Panc1 (cell line): ENCODE results near the gene AP3B1.

Source experiments
- CTCF ChIP-seq: fragments of 450-650 bp; IDR thresholded peaks from 2 replicates; pipeline ENCODE4 v1.5.1; 2017; ENCODE audit warnings: mild to moderate bottlenecking
- POLR2AphosphoS5 ChIP-seq: IDR thresholded peaks from 2 replicates; pipeline ENCODE4 v1.6.1; 2012; ENCODE audit warnings: mild to moderate bottlenecking, low read depth, low read length, moderate library complexity
- TF ChIP-seq, protein P1 (sequence below), 2 experiments: IDR thresholded peaks; 2 replicates each; pipeline ENCODE4 v1.6.1; 2011 to 2012; ENCODE audit warnings: low read depth in 2 of 2, control low read depth in 1 of 2, low read length in 1 of 2, mild to moderate bottlenecking in 1 of 2, moderate library complexity in 1 of 2; ENCODE audit not compliant: insufficient read depth in 1 of 2

DNA sequence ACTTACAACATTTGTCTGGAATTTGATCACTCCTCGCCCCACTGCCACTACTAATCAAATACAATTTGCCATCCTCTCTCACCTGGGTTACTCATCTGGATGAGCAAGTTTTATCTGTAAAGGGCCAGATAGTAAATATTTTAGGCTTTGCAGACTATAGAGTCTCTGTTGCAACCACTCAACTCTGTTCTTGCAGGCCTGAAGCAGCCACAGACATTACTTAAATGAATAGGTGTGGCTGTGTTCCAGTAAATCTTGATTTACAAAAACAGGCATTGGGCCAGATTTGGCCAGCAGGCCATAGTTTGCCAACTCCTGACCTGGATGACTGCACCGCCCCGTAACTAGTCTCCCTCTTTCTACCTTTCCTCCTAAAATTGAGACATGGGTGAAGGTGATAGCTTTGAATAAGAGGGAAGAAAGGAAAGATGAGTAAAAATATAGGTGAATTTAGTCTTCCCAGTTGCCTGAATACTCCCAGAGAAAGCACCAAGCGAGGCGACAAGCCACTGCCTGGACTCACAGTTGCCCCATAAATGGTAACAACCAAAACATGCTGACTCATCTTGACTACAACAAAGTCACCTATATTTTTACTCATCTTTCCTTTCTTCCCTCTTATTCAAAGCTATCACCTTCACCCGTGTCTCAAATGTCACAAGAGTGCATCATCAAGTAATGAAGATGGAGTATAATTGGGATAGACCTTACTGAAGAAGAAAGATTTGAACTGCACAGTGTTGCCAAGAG, 33.4 kb upstream of the AP3B1 start:
- TF ChIP-seq POLR2AphosphoS5: no peak
- no peak for TF ChIP-seq CTCF
- TF ChIP-seq, protein P1, sequence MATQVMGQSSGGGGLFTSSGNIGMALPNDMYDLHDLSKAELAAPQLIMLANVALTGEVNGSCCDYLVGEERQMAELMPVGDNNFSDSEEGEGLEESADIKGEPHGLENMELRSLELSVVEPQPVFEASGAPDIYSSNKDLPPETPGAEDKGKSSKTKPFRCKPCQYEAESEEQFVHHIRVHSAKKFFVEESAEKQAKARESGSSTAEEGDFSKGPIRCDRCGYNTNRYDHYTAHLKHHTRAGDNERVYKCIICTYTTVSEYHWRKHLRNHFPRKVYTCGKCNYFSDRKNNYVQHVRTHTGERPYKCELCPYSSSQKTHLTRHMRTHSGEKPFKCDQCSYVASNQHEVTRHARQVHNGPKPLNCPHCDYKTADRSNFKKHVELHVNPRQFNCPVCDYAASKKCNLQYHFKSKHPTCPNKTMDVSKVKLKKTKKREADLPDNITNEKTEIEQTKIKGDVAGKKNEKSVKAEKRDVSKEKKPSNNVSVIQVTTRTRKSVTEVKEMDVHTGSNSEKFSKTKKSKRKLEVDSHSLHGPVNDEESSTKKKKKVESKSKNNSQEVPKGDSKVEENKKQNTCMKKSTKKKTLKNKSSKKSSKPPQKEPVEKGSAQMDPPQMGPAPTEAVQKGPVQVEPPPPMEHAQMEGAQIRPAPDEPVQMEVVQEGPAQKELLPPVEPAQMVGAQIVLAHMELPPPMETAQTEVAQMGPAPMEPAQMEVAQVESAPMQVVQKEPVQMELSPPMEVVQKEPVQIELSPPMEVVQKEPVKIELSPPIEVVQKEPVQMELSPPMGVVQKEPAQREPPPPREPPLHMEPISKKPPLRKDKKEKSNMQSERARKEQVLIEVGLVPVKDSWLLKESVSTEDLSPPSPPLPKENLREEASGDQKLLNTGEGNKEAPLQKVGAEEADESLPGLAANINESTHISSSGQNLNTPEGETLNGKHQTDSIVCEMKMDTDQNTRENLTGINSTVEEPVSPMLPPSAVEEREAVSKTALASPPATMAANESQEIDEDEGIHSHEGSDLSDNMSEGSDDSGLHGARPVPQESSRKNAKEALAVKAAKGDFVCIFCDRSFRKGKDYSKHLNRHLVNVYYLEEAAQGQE (IDR thresholded peaks at IDR 0.05; ENCODE audit: insufficient read depth in 1 of 2, low read depth in 2 of 2, low read length in 1 of 2): no peak
